B cell (primary cell): ENCODE data around the gene CD2. TPM values are rescaled to one million over a fixed set of nuclear protein-coding genes. Genes with fewer than 3 reads are reported as not detected.

ENCODE experiments used
- ATAC-seq: fragments of 200-7000 bp; cut with Tn5 transposase; one replicate; pipeline ENCODE4 v1.10.0; 2021; ENCODE audit warnings: low read depth, mild to moderate bottlenecking, moderate number of reproducible peaks, moderate library complexity
- CTCF ChIA-PET: fragments of 350-600 bp; sonication (Branson Sonifier 250); formaldehyde crosslinking; loops from one replicate; lab custom pipeline; 2021; ENCODE audit warnings: antibody characterized with exemption, inconsistent platforms; lab: Charles Lee
- POLR2A ChIA-PET: fragments of 350-600 bp; sonication (Branson Sonifier 250); formaldehyde crosslinking; loops from one replicate; lab custom pipeline; 2021; ENCODE audit warnings: antibody characterized with exemption; lab: Charles Lee
- DNase-seq: peaks from one replicate; pipeline ENCODE4 v3.0.0; 2013
- H2AFZ ChIP-seq: 2 replicates; pipeline ENCODE4 v1.6.1; 2012; ENCODE audit warnings: mild to moderate bottlenecking, low read depth, low read length; ENCODE audit not compliant: insufficient read depth, poor library complexity, severe bottlenecking
- H3K27ac ChIP-seq, 2 donors: 1 replicate in 1 of 2; 2 replicates in 1 of 2; pipeline ENCODE4 v1.5.1; 2012 to 2013; ENCODE audit warnings: low read length in 2 of 2, mild to moderate bottlenecking in 2 of 2, moderate library complexity in 1 of 2
- H3K27me3 ChIP-seq, 4 experiments: fragments of 200-600 bp in 1 of 4; sonication (generic) in 1 of 4; replicated peaks in 1 of 4; 1 replicate in 2 of 4; 2 replicates in 2 of 4; pipeline versions ENCODE4 v1.6.1 to v1.7.0; 2013 to 2016; ENCODE audit warnings: low read length in 3 of 4, mild to moderate bottlenecking in 2 of 4, mixed read lengths in 1 of 4, moderate library complexity in 1 of 4; ENCODE audit not compliant: insufficient read depth in 4 of 4, control insufficient read depth in 3 of 4; ENCODE audit errors: control extremely low read depth in 1 of 4
- H3K36me3 ChIP-seq, 2 experiments: replicated peaks in 1 of 2; 1 replicate in 1 of 2; 2 replicates in 1 of 2; pipeline versions ENCODE4 v1.6.1 to v1.7.1; 2013; ENCODE audit warnings: low read length in 1 of 2; ENCODE audit not compliant: insufficient read depth in 2 of 2, control insufficient read depth in 1 of 2; ENCODE audit errors: control extremely low read depth in 1 of 2, extremely low read depth in 1 of 2
- H3K4me1 ChIP-seq, 2 donors: fragments of 200-600 bp in 1 of 2; sonication (generic) in 1 of 2; 1 replicate in 1 of 2; 2 replicates in 1 of 2; pipeline versions ENCODE4 v1.5.1 to v1.6.1; 2013 to 2017; ENCODE audit warnings: low read length in 2 of 2; ENCODE audit not compliant: control insufficient read depth in 2 of 2, insufficient read depth in 2 of 2
- H3K4me2 ChIP-seq: replicated peaks from 2 replicates; pipeline ENCODE3; 2012; ENCODE audit warnings: mild to moderate bottlenecking, low read depth, low read length; ENCODE audit not compliant: poor library complexity, severe bottlenecking
- H3K4me3 ChIP-seq, 5 experiments: fragments of 200-600 bp in 1 of 5; sonication (generic) in 1 of 5; 1 replicate in 3 of 5; 2 replicates in 2 of 5; pipeline versions ENCODE4 v1.5.1 to v1.7.0; 2011 to 2016; ENCODE audit warnings: low read length in 4 of 5, mild to moderate bottlenecking in 4 of 5, low read depth in 2 of 5, control low read depth in 1 of 5, moderate library complexity in 1 of 5; ENCODE audit not compliant: insufficient read depth in 1 of 5; ENCODE audit errors: control extremely low read depth in 1 of 5, extremely low read depth in 1 of 5
- H3K79me2 ChIP-seq: fragments of 200-600 bp; sonication (generic); one replicate; pipeline ENCODE4 v1.6.0; 2016; ENCODE audit warnings: low read length; ENCODE audit not compliant: control insufficient read depth, insufficient read depth
- H3K9ac ChIP-seq: fragments of 200-600 bp; sonication (generic); 2 replicates; pipeline ENCODE4 v1.6.1; 2017; ENCODE audit warnings: mild to moderate bottlenecking, low read length, moderate library complexity
- H3K9me3 ChIP-seq, 3 donors: one replicate each; pipeline versions ENCODE4 v1.6.1 to v1.7.1; 2013; ENCODE audit warnings: low read length in 2 of 3; ENCODE audit not compliant: control insufficient read depth in 2 of 3, insufficient read depth in 1 of 3; ENCODE audit errors: control extremely low read depth in 1 of 3
- H4K20me1 ChIP-seq: 2 replicates; pipeline ENCODE4 v1.6.0; 2012; ENCODE audit warnings: mild to moderate bottlenecking, low read length; ENCODE audit not compliant: insufficient read depth, control insufficient read depth, poor library complexity, severe bottlenecking
- H3K27ac Mint-ChIP-seq: one replicate; pipeline ENCODE4 v1.8.0; 2021; ENCODE audit warnings: mixed read lengths
- H3K27me3 Mint-ChIP-seq: one replicate; pipeline ENCODE4 v1.8.0; 2021; ENCODE audit warnings: mixed read lengths
- H3K4me1 Mint-ChIP-seq: one replicate; pipeline ENCODE4 v1.8.0; 2021; ENCODE audit warnings: mixed read lengths
- H3K4me3 Mint-ChIP-seq: one replicate; pipeline ENCODE4 v1.8.0; 2021; ENCODE audit warnings: mixed read lengths
- H3K9me3 Mint-ChIP-seq: one replicate; pipeline ENCODE4 v1.8.0; 2022; ENCODE audit warnings: mixed read lengths; ENCODE audit not compliant: insufficient read depth
- CTCF ChIP-seq: fragments of 200-600 bp; IDR thresholded peaks from one replicate; pipeline ENCODE4 v1.8.0; 2022; ENCODE audit warnings: antibody characterized with exemption, mild to moderate bottlenecking
- EZH2 ChIP-seq: IDR thresholded peaks from 2 replicates; pipeline ENCODE4 v1.6.1; 2012; ENCODE audit warnings: borderline replicate concordance, low read depth, mild to moderate bottlenecking, moderate library complexity, low read length; ENCODE audit not compliant: insufficient read depth, poor library complexity, severe bottlenecking
- WGBS: methylation state at CpG from one replicate; pipeline ENCODE4 v1.1.5; 2013; ENCODE audit warnings: missing lambda C conversion rate; ENCODE audit not compliant: insufficient coverage; 5-methylcytosine and 5-hydroxymethylcytosine counted together
- intact Hi-C: fragments of 100-400 bp; cut with micrococcal nuclease; formaldehyde crosslinking; loops from one replicate; pipeline ENCODE4 v1.10.0; 2022
- polyA plus RNA-seq: library from polyadenylated mRNA; depleted of rRNA; stranded (reverse); fragments of >200 nt; gene quantifications from 2 replicates; pipeline ENCODE4 v1.2.3, GENCODE V29; 2012
- total RNA-seq, 2 donors: library from RNA; stranded (reverse); fragments of 120-200 nt in 1 of 2; gene quantifications; 1 replicate in 1 of 2; 2 replicates in 1 of 2; pipeline versions ENCODE4 v1.2.3 to v1.2.4, GENCODE V29; 2013 to 2022

Gene CD2
- total and polyA plus RNA-seq, 2 donors (not counting 1 experiment from before 2014, with no cell fraction given): 0.52 to 0.74 TPM

- H3K27me3 ChIP-seq: no peaks in the 10 kb centered on the region
- H3K9ac ChIP-seq: no peak overlapping the region
- intact Hi-C loops: no loop called here
- no peak overlapping the region for H3K4me3 ChIP-seq
- no peaks in the 10 kb centered on the region for H3K4me1 ChIP-seq
- H3K27ac ChIP-seq: no peak overlapping the region
- H4K20me1 ChIP-seq: no peaks in the 10 kb centered on the region
- no peaks in the 10 kb centered on the region for H3K79me2 ChIP-seq
- TF ChIP-seq CTCF (no peak), EZH2 (no peak)
- H3K9me3 ChIP-seq: peaks cover 0 to 3% (median 2%) of the 10 kb centered on the region in 3 donors
- H3K9me3 Mint-ChIP-seq: peaks cover 4% of the 10 kb centered on the region
- no peaks in the 10 kb centered on the region for H3K27me3 Mint-ChIP-seq
- H3K4me2 ChIP-seq: no peak overlapping the region
- no peak overlapping the region for H3K4me3 Mint-ChIP-seq
- CTCF ChIA-PET: no interaction called here
- ATAC-seq (no peak), DNase-seq (no peak)
- no peak overlapping the region for H2AFZ ChIP-seq
- no peak overlapping the region for H3K27ac Mint-ChIP-seq
- POLR2A ChIA-PET: no interaction called here
- 87% methylated on average over 9 of the region's 14 CpGs for WGBS
- no peaks in the 10 kb centered on the region for H3K4me1 Mint-ChIP-seq
- no peaks in the 10 kb centered on the region for H3K36me3 ChIP-seq
Measured at GRCh38 chr1:116808848-116809508, 54.7 kb downstream of the CD2 start.

GRCh38 chr1:116811321-116811720 lies 57.1 kb downstream of the CD2 start:
- DNase-seq (no peak), ATAC-seq (no peak)
- H3K4me2 ChIP-seq: no peak overlapping the region
- H3K27ac ChIP-seq: no peak overlapping the region
- no peaks in the 10 kb centered on the region for H3K36me3 ChIP-seq
- no CpG with 5 or more reads among the region's 1 CpG for WGBS
- no peaks in the 10 kb centered on the region for H4K20me1 ChIP-seq
- H3K79me2 ChIP-seq: no peaks in the 10 kb centered on the region
- peaks cover 2% of the 10 kb centered on the region for H3K4me1 Mint-ChIP-seq
- no peak overlapping the region for H3K9ac ChIP-seq
- H2AFZ ChIP-seq: no peak overlapping the region
- intact Hi-C loops: no loop called here
- no peak for TF ChIP-seq EZH2
- no peak for TF ChIP-seq CTCF
- CTCF ChIA-PET: no interaction called here
- peaks cover 0 to under 1% of the 10 kb centered on the region in 2 donors for H3K4me1 ChIP-seq
- no peak overlapping the region for H3K27ac Mint-ChIP-seq
- H3K4me3 Mint-ChIP-seq: no peak overlapping the region
- H3K9me3 Mint-ChIP-seq: peaks cover 4% of the 10 kb centered on the region
- H3K9me3 ChIP-seq: peaks cover 0 to 3% (median 2%) of the 10 kb centered on the region in 3 donors
- no peaks in the 10 kb centered on the region for H3K27me3 Mint-ChIP-seq
- no peaks in the 10 kb centered on the region for H3K27me3 ChIP-seq
- POLR2A ChIA-PET: no interaction called here
- no peak overlapping the region for H3K4me3 ChIP-seq
